Upper lobe of left lung (tissue), 6 donors: Measurements from ENCODE around the gene ARHGEF39. TPM values are rescaled to one million over a fixed set of nuclear protein-coding genes. Genes with fewer than 3 reads are reported as not detected.
A peak's percentile ranks its signal among the peaks of the same experiment; 100 is the strongest.

Experiments
- ATAC-seq, 2 donors: fragments of 200-7000 bp; cut with Tn5 transposase; one replicate each; pipeline ENCODE4 v1.9.1; 2022; ENCODE audit warnings: mild to moderate bottlenecking in 2 of 2, moderate library complexity in 2 of 2; ENCODE audit not compliant: low FRiP score in 2 of 2
- DNase-seq, 2 donors: peaks; one replicate each; pipeline ENCODE4 v3.0.0-alpha.2; 2019 to 2020
- H3K27ac ChIP-seq, 4 donors: fragments of 200-600 bp; sonication (generic); one replicate each; pipeline ENCODE4 v1.5.1; 2016 to 2019
- H3K27me3 ChIP-seq, 4 donors: fragments of 200-600 bp; sonication (generic); one replicate each; pipeline ENCODE4 v1.5.1; 2017 to 2019
- H3K36me3 ChIP-seq, 4 donors: fragments of 200-600 bp; sonication (generic); one replicate each; pipeline ENCODE4 v1.5.1; 2016 to 2019
- H3K4me1 ChIP-seq, 4 donors: fragments of 200-600 bp; sonication (generic); one replicate each; pipeline ENCODE4 v1.5.1; 2018 to 2019
- H3K4me3 ChIP-seq, 4 donors: fragments of 200-600 bp; sonication (generic); one replicate each; pipeline ENCODE4 v1.5.1; 2017 to 2019; ENCODE audit warnings: mild to moderate bottlenecking in 2 of 4, moderate library complexity in 1 of 4
- H3K9me3 ChIP-seq, 4 donors: fragments of 200-600 bp; sonication (generic); one replicate each; pipeline ENCODE4 v1.5.1; 2018 to 2019
- EP300 ChIP-seq, 4 donors: sonication (generic); formaldehyde crosslinking; IDR thresholded peaks; one replicate each; pipeline ENCODE4 v1.5.1; 2017; ENCODE audit warnings: antibody characterized with exemption in 4 of 4, control low read depth in 2 of 4
- POLR2A ChIP-seq, 4 donors: fragments of 450-650 bp; IDR thresholded peaks; one replicate each; pipeline ENCODE4 v1.5.1; 2016 to 2017; ENCODE audit warnings: antibody characterized with exemption in 4 of 4, mild to moderate bottlenecking in 2 of 4
- POLR2AphosphoS5 ChIP-seq, 2 donors: sonication (generic); formaldehyde crosslinking; IDR thresholded peaks; one replicate each; pipeline ENCODE4 v1.5.1; 2017; ENCODE audit warnings: antibody characterized with exemption in 2 of 2
- WGBS, 2 donors: methylation state at CpG; one replicate each; pipeline ENCODE4 v1.1.5; 2017 to 2018; 5-methylcytosine and 5-hydroxymethylcytosine counted together
- total RNA-seq, 6 donors: library from RNA; depleted of rRNA in 4 of 6; stranded (reverse); fragments of >200 nt in 4 of 6; gene quantifications; one replicate each; pipeline versions ENCODE4 v1.1.0 to v1.2.1, GENCODE V29; 2016 to 2021
- TF ChIP-seq, protein P1 (sequence below), 6 experiments: fragments of 450-650 bp in 4 of 6; fragments of 200-600 bp in 2 of 6; sonication (generic) in 2 of 6; IDR thresholded peaks; one replicate each; pipeline ENCODE4 v1.5.1; 2016 to 2019; ENCODE audit warnings: antibody characterized with exemption in 6 of 6
- donor health status: DM: no; HTN: no; CAD: no; lungs with moderate emphysema.
- donor health status: DM: no; HTN: yes; CAD: no; lungs with severe emphysema.

Gene ARHGEF39
- total RNA-seq, 6 donors from 2014 or later, result 0.30 to 1.1 (median 0.37) TPM; not detected in 1

DNA sequence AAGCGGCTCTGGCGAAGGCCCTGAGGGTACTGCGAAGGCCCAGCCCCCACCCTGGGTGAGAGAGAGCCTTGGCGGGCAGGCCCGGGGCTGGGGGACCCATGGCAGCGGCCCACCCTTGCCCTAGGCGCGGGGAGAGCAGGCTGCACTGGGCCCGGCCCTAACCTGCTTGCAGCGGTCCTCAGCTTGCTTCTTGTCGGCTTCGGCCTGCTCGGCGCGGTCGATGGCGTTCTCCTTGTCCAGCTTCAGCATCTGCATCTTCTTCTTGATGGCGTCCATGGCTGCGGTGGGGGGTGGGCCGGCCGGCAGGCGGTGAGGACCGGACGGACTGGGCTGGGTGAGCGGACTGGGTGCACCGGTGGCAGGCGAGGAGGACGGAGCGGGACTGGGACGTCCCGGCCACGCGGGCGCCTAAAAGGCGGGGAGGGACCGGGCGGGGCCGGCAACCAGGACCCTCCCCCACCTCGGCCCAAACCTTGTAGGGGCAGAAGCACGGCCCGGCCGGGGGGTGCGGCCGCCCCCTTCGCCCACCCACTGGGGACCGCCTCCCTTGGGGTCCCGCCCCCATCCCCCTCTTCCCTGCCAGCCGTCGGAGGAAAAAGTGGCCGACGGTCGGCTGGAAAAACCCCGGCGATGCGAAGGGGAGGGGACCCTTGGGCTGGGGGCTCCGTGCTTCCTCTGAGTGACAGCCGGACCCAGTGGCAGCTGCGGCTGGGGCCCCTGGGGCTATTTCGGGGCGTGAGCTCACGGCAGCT is 24.7 kb upstream of the ARHGEF39 start, which contains the start of gene TPM2:
TSS of gene TPM2 (minus strand) at position 384 of the 752 bp plus-strand sequence. CDS start at position 276, 108 bp downstream.
- Histone ChIP-seq H3K4me3 (peak within 1 kb of the TSS; percentile 64 to 79 (median 74)), H3K27me3 (no peaks in the 10 kb centered on the region), H3K4me1 (peaks cover 3 to 24% (median 14%) of the 10 kb centered on the region in 4 donors), H3K9me3 (no peaks in the 10 kb centered on the region), H3K27ac (peak within 1 kb of the TSS; percentile 77 to 93 (median 89)), H3K36me3 (peaks cover 0 to 12% (median 8%) of the 10 kb centered on the region in 4 donors)
- WGBS, 2 donors, result 42 to 44% methylated on average over 6 to 45 of the region's 61 CpGs
- DNase-seq (peak in 1 of 2 donors; percentile 91), ATAC-seq (peak; percentile 51 to 64)
- peak in 3 of 4 donors; percentile 21 to 52 (median 43) for TF ChIP-seq POLR2A (IDR thresholded peaks at IDR 0.05)
- TF ChIP-seq, protein P1, sequence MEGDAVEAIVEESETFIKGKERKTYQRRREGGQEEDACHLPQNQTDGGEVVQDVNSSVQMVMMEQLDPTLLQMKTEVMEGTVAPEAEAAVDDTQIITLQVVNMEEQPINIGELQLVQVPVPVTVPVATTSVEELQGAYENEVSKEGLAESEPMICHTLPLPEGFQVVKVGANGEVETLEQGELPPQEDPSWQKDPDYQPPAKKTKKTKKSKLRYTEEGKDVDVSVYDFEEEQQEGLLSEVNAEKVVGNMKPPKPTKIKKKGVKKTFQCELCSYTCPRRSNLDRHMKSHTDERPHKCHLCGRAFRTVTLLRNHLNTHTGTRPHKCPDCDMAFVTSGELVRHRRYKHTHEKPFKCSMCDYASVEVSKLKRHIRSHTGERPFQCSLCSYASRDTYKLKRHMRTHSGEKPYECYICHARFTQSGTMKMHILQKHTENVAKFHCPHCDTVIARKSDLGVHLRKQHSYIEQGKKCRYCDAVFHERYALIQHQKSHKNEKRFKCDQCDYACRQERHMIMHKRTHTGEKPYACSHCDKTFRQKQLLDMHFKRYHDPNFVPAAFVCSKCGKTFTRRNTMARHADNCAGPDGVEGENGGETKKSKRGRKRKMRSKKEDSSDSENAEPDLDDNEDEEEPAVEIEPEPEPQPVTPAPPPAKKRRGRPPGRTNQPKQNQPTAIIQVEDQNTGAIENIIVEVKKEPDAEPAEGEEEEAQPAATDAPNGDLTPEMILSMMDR (IDR thresholded peaks at IDR 0.05), result no peak
- TF ChIP-seq POLR2AphosphoS5 (IDR thresholded peaks at IDR 0.05), result peak; percentile 50 to 71

DNA sequence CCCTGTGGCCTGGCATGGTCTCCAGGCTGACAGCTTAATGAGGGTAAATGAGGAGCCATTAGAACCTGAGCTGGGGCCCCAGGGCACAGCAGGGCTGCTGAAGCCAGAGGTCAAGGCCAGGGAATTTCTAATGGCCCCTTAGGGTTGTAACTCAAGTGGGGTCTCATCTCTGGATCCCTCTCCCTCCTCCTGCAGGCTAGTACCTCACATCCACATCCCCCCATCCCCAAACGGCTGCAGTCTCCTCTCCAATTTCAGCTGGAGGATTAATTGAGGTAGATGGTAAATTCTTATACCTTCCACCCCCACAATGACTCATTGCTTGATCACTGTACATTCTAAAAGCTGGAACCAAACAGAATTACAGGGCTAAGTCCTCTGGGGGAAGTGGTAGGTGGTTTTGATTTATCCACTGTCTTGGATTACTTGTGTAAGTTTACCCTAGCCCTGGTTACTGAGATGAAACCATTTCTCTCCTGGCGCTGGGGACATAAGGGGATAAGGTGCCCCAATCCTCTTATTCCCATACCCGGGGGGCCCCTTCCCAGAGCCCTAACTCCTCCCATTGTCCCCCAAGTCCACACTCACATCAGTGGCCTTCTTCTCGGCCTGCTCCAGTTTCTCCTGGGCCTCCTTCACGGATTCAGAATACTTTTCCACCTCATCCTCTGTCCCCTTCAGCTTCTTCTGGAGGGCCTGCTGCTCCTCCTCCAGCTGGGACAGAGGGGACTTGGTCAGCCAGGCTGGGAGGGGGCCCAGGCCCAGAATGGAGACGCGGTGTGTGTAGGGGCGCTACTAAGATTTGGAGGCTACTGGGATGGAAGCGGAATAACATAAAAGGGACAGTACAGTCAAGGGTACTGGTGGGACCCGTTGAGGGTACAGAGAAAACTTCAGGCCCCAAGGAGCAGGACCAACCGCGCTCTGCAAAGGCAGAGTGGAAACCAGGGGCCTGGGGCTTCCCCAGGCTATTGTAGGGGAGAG is 23.9 kb upstream of the ARHGEF39 start:
- no peak for ATAC-seq

DNA sequence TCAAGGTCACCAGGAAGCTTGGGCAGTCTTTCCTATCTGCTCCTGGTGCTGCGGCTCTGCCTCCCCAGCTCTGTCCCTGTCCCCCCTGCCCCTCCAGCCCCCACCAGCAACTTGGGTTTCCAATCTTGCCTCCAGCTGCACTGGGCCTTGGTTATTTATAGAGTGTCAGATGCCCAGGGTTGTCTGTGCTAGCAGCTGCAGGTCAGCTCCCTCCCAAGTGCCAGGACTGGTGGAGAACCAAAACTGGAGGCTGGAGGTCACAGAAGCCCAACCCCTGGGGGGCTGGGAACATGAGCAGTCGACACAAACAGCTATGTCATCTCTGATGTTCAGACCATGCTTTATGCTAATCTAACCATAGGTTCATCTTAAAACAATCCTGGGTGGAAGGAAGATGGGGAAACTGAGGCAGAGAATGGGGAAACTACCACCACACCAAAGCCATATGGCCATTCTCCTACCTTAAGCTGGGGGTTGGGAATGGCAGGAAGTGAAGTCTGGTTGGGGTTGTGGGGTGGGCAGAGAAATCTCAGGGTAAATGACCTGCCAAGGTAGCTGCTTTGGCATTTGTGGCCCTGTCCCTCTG is 23.1 kb upstream of the ARHGEF39 start:
- no peaks in the 10 kb centered on the region for H3K27me3 ChIP-seq
- TF ChIP-seq, protein P1 (IDR thresholded peaks at IDR 0.05), result no peak
- TF ChIP-seq EP300 (IDR thresholded peaks at IDR 0.05) (no peak), POLR2A (IDR thresholded peaks at IDR 0.05) (no peak), POLR2AphosphoS5 (IDR thresholded peaks at IDR 0.05) (no peak)
- no peaks in the 10 kb centered on the region for H3K9me3 ChIP-seq
- peak overlapping the region in 3 of 4 donors; percentile 4 to 92 (median 56) for H3K27ac ChIP-seq
- peaks cover 0 to 23% (median 12%) of the 10 kb centered on the region in 4 donors for H3K36me3 ChIP-seq
- 57 to 80% methylated on average over 1 to 2 of the region's 2 CpGs for WGBS, 2 donors
- peaks cover 3 to 33% (median 19%) of the 10 kb centered on the region in 4 donors for H3K4me1 ChIP-seq
- ATAC-seq, result no peak
- no peak for DNase-seq
- peak overlapping the region in 3 of 4 donors; percentile 64 to 75 (median 72) for H3K4me3 ChIP-seq

More for the DNA sequence above, 23.9 kb upstream of the ARHGEF39 start:
- no peaks in the 10 kb centered on the region for H3K27me3 ChIP-seq
- no peak for TF ChIP-seq EP300 (IDR thresholded peaks at IDR 0.05)
- TF ChIP-seq, protein P1 (IDR thresholded peaks at IDR 0.05), result no peak
- TF ChIP-seq POLR2AphosphoS5 (IDR thresholded peaks at IDR 0.05), result no peak
- TF ChIP-seq POLR2A (IDR thresholded peaks at IDR 0.05), result no peak
- 77 to 79% methylated on average over 12 of the region's 12 CpGs for WGBS, 2 donors
- peak overlapping the region; percentile 77 to 93 (median 89) for H3K27ac ChIP-seq
- no peaks in the 10 kb centered on the region for H3K9me3 ChIP-seq
- peaks cover 0 to 19% (median 11%) of the 10 kb centered on the region in 4 donors for H3K36me3 ChIP-seq
- H3K4me1 ChIP-seq, result peaks cover 3 to 25% (median 14%) of the 10 kb centered on the region in 4 donors
- no peak for DNase-seq
- H3K4me3 ChIP-seq, result peak overlapping the region; percentile 16 to 75 (median 68)

- no peak for DNase-seq
- H3K4me3 ChIP-seq, result peak overlapping the region in 3 of 4 donors; percentile 23 to 72 (median 64)
- ATAC-seq, result no peak
- H3K36me3 ChIP-seq, result peaks cover 0 to 30% (median 13%) of the 10 kb centered on the region in 4 donors
- no peaks in the 10 kb centered on the region for H3K27me3 ChIP-seq
- 79 to 95% methylated on average over 2 of the region's 2 CpGs for WGBS, 2 donors
- peaks cover 3 to 37% (median 19%) of the 10 kb centered on the region in 4 donors for H3K4me1 ChIP-seq
- H3K27ac ChIP-seq, result peak overlapping the region in 1 of 4 donors; percentile 31
- TF ChIP-seq POLR2AphosphoS5 (IDR thresholded peaks at IDR 0.05) (no peak), EP300 (IDR thresholded peaks at IDR 0.05) (no peak), POLR2A (IDR thresholded peaks at IDR 0.05) (no peak)
- TF ChIP-seq, protein P1 (IDR thresholded peaks at IDR 0.05), result no peak
- H3K9me3 ChIP-seq, result no peaks in the 10 kb centered on the region
Measured at GRCh38 chr9:35687306-35687705, 22.3 kb upstream of the ARHGEF39 start.
